AML-193 (cell line): Measurements from ENCODE around the gene TSEN54.

Experiments used
- DNase-seq, 2 experiments: peaks; one replicate each; lab custom pipeline; 2025; lab: John Stamatoyannopoulos, UW

The TSEN54 gene

DNA sequence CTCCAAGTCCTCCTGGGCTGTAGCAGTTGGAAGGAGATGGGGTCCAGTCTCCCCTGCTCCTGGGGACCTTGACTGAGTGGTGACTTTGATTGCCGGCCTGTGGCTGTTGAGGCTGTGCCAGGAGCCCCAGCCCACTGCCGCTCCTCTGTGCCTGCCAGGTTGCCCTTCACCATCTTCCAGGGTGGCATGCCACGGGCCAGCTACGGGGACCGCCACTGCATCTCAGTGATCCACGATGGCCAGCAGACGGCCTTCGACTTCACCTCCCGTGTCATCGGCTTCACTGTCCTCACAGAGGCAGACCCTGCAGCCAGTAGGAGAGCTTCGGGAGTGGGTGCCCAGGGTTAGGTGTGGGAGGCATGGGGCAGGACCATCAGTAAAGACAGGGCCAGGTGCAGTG lies 47.9 kb downstream of the TSEN54 start:
- DNase-seq, result no peak

DNA sequence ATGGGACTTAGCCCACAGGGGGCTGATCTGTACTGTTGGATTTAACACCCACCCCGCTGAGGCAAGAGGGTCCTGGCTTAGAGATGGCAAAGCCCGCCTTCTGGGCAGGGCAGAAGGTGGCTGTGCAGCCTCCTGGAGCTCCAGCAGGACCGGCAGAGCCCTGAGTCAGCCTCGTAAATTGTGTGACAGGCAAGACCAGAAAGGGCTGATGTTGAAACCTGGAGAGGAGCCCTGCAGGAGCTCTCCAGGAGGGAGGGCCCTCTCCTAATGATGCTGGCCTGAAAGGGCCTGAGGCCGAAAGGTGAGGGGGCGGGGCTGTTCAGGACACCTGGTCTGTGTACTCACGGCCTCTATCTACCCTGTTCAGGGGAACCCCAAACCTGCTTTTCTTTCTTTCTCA lies 48.7 kb downstream of the TSEN54 start:
- DNase-seq, result no peak

DNA sequence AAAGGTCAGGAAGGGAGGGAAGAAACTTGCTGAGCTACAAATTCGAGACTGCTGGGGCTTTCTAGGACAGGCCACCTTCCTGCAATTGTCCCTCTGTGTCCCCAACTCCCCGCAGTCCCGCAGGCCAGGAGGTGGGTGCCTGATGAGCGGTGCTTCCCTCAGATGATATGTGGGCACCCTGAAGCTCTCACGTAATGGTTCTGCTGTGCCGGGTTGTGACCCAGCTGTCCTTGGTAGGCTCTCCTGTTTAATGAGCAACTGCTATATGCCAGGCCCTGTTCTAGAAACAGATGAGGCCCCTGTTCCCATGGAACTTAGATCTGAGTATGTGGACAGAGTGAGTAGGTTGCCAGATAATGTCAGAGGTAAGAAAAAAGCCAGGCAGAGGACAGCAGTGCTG lies 49.3 kb downstream of the TSEN54 start:
- DNase-seq, result no peak

DNA sequence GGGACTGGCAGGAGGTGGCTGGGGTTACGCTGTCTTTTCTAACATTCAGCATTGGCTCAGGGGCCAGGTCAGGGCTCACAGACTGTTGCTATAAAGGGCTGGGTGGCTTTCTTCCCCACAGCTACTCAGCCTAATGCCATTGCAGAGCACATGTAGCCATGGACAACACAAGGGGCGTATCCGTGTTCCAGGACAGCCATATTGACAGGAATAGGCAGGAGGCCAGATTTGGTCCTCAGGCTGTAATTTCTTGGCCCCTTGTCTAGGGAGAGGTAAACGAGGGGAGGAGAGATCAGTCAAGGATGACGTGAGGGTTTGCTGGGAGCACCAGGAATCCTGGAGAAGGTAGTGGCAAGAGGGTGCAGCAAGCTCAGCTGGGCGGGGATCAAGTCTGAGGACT lies 50.1 kb downstream of the TSEN54 start:
- DNase-seq, result no peak

DNA sequence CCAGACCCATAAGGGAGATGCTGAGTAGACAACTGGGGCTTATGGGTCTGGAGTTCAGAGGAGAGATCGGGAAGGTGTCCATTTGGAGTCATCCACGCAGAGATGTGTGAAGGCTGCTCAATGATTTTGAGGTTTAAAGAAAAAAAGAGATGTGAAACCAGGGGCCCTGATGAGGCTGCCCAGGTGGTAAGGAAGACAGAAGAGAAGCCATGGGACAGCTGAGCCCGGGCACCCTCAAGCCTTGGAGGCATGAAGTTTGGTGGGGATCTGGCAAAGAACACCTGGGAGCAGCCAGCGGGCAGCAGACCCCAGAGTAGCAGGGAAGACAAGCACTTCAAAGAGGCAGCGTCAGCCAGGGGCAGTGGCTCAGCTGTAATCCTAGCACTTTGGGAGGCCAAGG lies 50.5 kb downstream of the TSEN54 start:
- no peak for DNase-seq

DNA sequence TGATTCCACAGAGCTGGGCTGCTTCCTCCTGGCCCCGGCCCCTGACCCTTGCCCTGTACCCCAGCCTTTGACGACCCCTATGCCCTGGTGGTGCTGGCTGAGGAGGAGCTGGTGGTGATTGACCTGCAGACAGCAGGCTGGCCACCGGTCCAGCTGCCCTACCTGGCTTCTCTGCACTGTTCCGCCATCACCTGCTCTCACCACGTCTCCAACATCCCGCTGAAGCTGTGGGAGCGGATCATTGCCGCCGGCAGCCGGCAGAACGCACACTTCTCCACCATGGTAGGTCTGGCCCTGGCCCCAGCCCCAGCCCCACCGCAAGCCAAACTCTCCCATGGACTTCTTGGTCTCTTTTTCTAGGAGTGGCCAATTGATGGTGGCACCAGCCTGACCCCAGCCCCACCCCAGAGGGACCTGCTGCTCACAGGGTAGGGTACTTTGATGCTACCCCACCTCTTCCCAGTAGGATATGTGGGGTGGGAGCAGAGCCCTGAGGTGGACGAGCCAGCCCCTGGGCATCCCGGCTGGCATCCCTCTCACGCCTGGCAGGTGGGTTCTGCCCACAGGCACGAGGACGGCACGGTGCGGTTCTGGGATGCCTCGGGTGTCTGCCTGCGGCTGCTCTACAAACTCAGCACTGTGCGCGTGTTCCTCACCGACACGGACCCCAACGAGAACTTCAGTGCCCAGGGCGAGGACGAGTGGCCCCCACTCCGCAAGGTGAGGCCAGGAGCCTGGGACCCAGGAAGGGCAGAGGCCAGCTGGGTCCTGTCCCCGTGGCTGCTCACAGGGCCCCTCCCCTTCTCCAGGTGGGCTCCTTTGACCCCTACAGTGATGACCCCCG lies 52.3 kb downstream of the TSEN54 start:
- DNase-seq, result no peak

DNA sequence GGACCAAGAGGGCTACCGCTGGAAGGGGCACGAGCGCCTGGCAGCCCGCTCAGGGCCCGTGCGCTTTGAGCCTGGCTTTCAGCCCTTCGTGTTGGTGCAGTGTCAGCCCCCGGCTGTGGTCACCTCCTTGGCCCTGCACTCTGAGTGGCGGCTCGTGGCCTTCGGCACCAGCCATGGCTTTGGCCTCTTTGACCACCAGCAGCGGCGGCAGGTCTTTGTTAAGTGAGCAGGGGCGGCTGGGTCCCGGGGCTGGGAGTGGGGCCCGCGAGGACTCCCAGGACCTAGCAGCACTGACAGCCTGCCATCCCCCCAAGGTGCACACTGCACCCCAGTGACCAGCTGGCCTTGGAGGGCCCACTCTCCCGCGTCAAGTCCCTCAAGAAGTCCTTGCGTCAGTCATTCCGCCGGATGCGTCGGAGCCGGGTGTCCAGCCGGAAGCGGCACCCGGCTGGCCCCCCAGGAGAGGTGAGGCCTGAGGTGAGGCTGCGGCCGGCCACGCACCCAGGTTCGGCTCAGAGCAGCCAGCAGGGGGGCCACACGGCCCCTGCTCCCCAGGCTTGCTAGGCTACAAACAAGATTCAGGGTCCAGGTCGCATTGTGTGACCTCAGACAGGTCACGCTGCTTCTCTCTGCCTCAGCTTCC lies 53.8 kb downstream of the TSEN54 start:
- no peak for DNase-seq

DNA sequence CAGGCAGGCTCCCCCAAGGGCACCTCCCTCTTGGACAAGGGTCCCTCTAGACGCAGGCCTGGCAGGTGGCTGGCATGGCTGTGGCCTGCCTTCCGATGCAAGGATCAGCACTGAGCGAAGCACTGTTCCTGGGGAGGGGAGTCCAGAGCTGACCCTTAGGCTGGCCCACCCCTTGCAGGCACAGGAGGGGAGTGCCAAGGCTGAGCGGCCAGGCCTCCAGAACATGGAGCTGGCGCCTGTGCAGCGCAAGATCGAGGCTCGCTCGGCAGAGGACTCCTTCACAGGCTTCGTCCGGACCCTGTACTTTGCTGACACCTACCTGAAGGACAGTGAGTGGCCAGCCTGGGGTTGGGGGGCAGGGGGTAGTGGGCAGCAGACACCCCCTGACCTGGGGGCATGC lies 54.4 kb downstream of the TSEN54 start:
- no peak for DNase-seq

DNA sequence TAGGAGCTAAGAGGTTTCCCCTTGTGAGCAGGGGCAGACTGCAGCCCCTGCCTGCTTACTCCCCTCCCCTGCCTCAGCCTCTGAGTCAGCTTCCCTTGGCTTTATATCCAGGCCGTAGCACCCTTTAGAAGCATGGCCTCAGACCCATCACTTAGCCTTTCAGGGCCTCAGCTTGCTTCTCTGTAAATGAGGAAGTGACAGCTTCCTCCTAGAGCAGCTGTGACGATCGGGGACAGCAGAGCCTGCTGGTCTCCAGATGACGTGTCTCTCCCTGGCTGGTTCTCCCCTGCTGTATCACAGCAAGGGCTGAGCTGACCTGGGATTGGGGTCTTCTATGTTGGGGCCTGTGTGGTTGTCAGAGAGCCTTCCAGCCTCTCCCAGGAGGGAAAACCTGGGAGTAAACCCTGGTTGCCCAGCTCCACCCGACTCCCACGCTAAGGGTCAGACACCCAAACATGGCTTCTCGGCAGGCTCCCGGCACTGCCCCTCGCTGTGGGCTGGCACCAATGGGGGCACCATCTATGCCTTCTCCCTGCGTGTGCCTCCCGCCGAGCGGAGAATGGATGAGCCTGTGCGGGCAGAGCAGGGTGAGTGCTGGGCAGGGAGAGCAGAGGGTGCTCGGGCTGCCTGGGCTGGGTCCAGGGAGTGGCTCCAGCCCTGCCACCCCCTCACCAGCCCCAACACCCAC lies 55.0 kb downstream of the TSEN54 start:
- peak; percentile 97 to 99 for DNase-seq

DNA sequence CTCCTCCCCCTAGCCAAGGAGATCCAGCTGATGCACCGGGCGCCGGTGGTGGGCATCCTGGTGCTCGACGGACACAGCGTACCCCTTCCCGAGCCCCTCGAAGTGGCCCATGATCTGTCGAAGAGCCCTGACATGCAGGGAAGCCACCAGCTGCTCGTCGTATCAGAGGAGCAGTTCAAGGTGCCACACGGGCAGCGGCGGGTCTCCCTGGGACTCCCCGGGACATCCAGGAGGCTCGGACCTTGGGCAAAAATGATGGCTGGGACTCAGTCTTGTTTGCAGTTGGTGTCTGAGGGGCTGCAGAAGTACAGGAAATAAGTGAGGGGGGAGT lies 55.5 kb downstream of the TSEN54 start:
- DNase-seq, result no peak

DNA sequence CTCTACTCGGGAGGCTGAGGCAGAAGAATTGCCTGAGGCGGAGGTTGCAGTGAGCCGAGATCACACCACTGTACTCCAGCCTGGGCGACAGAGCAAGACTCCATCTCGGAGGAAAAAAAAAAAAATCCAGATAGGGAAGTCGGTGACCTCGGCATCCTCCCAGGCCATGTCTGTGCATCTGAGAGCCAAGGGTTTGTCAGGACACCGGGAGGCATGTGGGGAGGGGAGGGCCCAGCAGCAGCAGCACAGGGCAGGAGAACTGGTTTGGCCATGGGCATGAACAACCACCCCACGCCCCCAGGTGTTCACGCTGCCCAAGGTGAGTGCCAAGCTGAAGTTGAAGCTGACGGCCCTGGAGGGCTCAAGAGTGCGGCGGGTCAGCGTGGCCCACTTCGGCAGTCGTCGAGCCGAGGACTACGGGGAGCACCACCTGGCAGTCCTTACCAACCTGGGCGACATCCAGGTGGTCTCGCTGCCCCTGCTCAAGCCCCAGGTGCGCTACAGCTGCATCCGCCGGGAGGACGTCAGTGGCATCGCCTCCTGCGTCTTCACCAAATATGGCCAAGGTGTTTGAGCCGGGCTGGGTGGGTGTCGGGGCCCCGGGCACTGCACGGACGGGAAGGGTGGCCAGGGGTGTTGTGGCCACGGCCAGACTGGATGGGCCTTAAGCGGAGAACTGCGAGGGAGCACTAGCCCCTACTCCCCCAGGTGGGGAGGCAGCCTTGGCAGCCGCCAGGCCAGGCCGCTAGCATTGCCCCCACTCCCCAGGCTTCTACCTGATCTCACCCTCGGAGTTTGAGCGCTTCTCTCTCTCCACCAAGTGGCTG lies 56.6 kb downstream of the TSEN54 start:
- no peak for DNase-seq

DNA sequence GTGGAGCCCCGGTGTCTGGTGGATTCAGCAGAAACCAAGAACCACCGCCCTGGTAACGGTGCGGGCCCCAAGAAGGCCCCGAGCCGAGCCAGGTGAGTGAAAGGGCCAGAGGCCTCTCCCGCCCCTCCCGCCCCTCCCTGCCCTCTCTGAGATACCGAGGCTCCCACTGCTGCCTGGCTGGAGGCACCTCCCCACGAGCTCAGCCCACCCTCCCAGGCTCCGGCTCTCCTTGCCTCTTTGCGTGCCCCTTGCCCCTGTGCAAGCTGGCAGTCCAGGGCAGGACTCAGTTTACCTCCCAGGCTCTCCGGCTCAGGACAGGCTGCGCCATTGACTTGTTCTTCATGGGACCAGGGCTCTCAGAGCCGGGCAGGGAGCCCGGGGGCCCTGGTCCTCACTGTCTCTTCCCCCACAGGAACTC lies 57.2 kb downstream of the TSEN54 start:
- no peak for DNase-seq

DNA sequence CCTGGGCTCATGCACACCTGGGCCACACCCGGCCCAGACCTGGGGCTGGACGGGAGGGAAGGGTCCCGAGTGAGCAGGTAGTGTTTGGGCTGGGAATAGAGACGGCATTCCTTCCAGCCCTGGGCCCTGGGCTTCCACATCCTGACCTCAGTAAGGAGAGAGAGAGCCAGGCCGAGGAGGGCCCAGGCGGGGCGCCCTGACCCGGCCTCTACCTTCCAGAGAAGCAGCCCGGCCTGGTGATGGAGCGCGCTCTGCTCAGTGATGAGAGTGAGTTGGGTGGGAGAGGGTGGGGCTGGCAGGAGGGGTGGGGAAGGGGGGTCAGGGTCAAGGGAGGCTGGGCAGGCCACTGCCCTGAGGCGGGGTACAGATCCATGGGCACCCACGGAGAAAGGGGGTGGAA lies 57.7 kb downstream of the TSEN54 start:
- no peak for DNase-seq
